ENCODE results near the gene MGP.

MGP gene

GRCh38 chr12:14885718-14886221 lies at the start of gene MGP:
Gene MGP, minus strand, starts transcription at chr12:14885854. Its CDS starts 63 bp downstream, at chr12:14885791.
- no peak for DNase-seq (ENCODE audit: low read depth, low spot score)

- no peak for DNase-seq (ENCODE audit: low read depth, low spot score)
Measured at GRCh38 chr12:14935031-14935430, 49.4 kb upstream of the MGP start.

- no peak for DNase-seq (ENCODE audit: low read depth, low spot score)
Measured at GRCh38 chr12:14934511-14934910, 48.9 kb upstream of the MGP start.

- no peak for DNase-seq (ENCODE audit: low read depth, low spot score)
Measured at GRCh38 chr12:14931791-14932560, 46.3 kb upstream of the MGP start.

DNA sequence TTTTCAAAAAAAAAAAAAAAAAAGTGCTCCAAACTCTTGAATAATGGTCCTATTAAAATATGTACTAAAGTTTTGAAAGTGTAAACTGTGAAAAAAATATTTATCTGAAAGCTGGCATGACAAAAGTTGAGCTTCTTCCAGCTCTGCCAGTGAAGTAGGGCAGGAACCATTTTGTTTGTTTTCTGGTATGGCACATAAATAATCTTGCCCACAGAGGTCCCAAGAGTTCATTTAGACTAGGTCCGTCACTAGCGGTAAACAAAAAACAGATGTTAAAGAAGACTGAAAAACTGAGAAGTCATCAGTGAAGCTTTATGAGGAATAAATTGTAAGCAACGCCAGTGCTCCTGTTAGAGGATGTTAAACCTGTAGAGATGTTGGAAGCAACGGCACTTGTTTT lies 45.7 kb upstream of the MGP start:
- no peak for DNase-seq (ENCODE audit: low read depth, low spot score)

GRCh38 chr12:14930299-14930698 lies 44.6 kb upstream of the MGP start:
- DNase-seq (ENCODE audit: low read depth, low spot score): no peak

DNA sequence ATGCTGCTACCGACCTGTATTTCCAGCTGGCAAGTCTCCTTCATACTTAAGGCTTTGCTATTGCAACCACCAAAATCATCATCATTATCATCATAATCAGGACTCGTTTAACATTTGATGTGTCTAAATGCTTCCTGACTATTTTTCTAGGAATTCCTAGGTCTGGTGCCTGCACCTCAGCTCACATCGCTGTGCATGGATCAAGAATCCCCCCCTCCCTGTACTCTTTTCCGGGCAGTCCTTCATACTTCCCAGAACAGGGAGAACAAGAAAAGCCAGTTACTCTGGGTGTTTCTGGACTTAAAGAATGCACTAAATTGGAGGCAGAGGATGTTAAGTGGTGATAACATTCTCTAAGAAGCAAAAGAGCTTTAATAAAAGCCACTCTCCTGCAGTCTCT lies 43.3 kb upstream of the MGP start:
- DNase-seq (ENCODE audit: low read depth, low spot score): no peak

DNA sequence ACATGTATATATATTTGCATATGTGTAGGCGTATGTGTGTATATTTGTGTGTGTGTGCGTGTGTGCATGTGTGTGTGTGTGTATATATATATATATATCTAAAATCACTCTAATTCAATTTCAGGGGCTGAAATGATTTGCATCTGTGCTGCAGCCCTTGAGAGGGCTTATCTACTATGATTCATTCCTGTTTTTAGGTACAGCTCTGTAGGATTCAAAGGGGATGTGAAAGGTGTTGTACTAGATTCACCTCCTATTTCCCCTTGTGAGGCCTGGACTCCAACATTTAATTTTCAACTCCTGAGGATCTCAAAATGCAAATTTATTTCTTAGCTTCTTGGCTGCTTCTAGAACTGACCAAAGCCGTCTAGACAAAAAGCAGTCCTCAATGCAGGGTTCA lies 41.6 kb upstream of the MGP start:
- DNase-seq (ENCODE audit: low read depth, low spot score): no peak

DNA sequence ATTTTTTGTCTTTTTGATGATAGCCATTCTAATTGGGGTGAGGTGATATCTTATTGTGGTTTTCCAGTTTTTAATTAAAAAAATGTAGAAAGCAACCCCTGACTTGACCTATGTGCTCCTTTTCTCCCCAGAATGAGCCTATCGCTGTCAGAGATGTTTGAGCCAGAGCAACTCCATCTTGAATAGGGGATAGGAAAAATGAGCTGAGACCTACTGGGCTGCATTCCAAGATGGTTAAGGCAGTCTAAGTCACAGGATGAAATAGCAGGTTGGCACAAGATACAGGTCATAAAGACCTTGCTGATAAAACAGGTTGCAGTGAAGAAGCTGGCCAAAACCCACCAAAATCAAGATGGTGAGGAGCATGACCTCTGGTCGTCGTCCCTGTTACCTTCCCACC lies 38.9 kb upstream of the MGP start:
- no peak for DNase-seq (ENCODE audit: low read depth, low spot score)

- DNase-seq (ENCODE audit: low read depth, low spot score): no peak
Measured at GRCh38 chr12:14923944-14924343, 38.3 kb upstream of the MGP start.

DNA sequence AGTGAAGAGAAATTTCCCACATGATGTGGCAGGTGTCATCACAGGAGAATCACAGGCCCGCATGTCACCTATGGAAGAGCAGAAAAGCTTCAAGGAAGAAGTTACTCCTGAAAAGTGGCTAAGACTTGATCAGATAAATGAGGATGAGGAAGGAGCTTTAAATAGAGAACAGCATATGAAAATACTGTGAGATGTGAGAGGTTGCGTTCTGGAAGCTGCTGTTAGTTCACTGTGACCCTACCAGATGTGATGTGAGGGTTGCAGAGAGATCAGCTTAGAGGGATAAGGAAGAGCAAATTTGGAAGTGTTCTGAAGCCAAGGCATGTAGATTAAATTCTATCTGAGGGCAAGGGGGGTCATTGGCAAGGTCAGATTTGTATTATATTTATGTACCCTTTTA lies 35.6 kb upstream of the MGP start:
- no peak for DNase-seq (ENCODE audit: low read depth, low spot score)

- no peak for DNase-seq (ENCODE audit: low read depth, low spot score)
Measured at GRCh38 chr12:14920475-14921126, 34.9 kb upstream of the MGP start.

DNA sequence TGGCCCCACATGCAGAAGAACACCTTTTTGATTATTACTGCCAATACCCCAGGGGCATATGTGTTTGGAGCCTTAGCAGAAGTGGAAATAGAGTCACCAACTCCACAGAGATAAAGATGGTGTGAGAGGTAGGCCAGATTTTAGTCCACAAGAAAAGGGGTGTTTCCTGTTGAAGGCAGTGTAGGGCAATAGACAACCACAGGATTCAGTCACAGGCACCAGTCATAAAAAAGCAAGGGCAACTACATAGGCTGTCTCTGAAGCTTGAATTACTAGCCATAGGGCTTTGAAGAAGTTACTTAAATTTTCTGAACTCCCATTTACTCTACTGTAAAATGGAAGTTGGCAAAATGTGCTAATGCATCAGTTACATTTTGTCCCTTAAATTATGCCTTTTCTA lies 33.8 kb upstream of the MGP start:
- no peak for DNase-seq (ENCODE audit: low read depth, low spot score)

DNA sequence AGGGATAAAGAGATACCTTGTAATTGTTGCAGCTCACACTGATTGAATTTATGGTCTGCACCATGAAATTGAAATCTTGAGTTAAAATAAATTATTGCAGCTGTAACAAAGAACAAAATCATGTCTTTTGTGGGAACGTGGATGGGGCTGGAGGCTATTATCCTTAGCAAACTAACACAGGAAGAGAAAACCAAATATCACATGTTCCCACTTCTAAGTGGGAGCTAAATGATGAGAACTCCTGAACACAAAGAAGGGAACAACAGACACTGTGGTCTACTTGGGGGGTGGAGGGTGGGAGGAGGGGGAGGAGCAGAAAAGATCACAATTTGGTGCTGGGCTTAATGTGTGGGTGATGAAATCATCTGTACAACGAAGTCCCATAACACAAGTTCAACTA lies 30.1 kb upstream of the MGP start:
- no peak for DNase-seq (ENCODE audit: low read depth, low spot score)

GRCh38 chr12:14913381-14913781 lies 27.7 kb upstream of the MGP start:
- DNase-seq (ENCODE audit: low read depth, low spot score): no peak

DNA sequence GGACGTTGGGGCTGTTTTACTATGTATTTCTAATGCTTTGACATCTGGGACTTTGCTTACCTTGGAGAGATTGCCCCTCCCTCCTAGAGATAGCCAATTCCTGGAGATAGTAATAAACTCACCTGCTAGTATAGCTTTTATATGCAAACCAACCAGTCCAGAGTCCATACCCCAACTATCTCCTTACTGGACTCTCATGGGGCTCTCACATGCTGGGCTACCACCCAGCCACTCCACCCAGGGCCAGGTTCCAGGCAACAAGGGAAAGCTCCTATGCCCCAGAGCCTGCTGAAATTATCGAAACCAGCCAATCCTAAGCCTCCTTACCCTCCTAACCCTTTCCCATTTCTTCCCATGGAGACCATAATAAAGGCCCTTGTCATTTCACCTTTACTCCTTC lies 25.5 kb upstream of the MGP start:
- no peak for DNase-seq (ENCODE audit: low read depth, low spot score)

- DNase-seq (ENCODE audit: low read depth, low spot score): no peak
Measured at GRCh38 chr12:14910090-14910915, 24.6 kb upstream of the MGP start.

DNA sequence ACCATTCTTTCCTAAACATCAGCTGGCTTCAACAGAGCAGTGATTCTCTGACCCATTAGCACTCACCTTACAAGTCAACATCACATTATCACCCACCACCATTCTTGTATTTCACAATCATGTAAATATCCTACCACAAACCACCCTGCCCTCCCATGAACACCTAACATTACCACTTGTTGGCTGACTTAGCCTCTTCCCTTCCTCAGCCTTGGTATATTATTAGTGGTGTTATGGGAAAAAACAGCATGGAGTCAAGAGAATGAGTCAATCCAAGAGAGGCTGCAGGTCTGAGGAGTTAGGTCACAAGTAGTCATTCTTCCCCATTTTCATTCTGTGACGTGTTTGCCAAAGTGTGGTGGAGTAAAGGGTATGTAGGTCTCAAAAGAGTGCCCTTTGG lies 22.3 kb upstream of the MGP start:
- no peak for DNase-seq (ENCODE audit: low read depth, low spot score)

- DNase-seq (ENCODE audit: low read depth, low spot score): no peak
Measured at GRCh38 chr12:14906114-14906513, 20.5 kb upstream of the MGP start.

DNA sequence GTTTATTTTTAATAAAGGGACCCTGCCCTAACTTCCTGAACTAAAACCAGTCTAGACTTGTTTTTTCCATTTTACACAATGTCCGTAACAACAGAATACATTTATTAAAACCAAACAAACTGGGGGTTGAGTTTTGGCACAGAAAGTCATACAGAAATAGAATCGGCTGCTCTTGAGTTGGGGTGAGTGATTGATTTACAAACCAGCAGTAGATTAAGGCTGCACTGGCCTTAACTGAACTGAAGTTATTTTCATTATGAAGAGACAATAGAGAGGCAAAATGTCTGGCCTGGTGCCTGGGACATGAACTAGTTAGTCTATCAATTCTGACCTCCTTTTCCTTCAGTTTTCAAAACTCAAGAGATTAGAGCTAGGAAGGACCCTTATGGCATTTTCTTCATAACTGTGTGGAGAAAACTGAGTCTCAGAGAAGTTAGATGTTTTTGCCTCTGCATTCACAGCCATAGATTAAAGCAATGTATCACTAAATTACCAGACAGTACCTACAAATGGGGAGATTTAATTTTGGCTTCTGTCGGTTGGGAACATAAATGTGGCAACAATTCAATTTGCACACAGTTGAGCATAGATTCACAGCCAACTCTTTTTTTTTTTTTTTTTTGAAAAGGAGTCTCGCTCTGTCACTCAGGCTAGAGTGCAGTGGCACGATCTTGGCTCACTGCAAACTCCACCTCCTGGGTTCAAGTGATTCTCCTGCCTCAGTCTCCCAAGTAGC lies 19.8 kb upstream of the MGP start:
- no peak for DNase-seq (ENCODE audit: low read depth, low spot score)

DNA sequence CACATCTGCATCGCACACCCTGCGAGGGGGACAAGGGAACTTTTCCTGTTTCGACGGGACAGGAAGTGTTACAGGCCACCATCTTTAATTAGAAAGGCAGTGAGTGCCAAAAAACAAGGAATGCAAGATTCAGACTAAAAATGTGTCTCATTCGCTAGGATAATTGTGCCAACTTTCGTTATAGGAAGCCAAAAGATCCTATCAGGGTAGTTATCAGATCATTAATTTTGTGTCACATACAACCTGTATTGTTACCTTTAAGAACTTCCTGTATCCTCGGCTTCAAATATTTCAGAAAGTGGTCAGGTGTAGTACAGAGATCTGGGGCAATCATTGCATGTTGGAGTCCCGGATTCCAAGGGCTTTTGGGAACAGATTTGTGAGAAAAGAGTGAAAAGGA lies 19.2 kb upstream of the MGP start:
- DNase-seq (ENCODE audit: low read depth, low spot score): no peak
